ENCODE measurements around the gene CBX3.
"Not testable (repeated sequence)": the region's sequence is repeated elsewhere in the genome, so short reads cannot be mapped to it uniquely, and the experiment has no call there.

The CBX3 gene

DNA sequence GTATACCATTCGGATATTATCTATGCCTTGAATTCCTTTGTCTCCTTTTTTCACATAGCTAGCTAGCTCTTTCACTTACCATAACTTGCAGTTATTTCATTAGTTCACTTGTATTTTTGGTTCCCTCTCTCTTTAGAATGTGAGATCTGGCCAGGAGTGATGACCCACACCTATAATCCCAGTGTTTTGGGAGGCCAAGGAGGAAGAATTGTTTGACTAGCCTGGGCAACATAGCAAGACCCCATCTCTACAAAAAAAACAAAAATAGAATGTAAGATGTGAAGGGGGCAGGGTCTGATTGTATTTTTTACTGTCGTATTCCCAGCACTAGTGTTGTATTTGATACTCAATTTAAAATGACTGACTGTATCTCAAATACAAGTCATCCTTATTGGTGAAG lies 29.9 kb upstream of the CBX3 start:
- DNase-seq = no peak

DNA sequence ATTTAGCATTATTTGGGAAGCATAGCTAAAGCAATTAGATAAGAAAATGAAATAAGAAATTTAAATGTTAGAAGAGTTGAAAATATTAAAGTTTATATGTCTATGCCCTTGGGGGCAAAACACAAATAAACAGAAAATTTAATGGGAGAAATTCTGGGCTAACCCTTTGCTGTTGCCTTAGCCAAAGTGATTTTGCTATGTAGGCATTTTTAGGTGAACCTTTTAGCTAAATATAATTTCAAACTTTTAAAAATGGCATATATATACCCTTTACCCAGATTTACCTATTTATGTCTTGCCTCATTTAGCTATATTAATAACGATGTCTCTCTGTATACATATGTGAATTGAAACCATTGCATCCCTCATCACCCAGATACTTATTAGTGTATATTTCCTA lies 29.5 kb upstream of the CBX3 start:
- DNase-seq = no peak

DNA sequence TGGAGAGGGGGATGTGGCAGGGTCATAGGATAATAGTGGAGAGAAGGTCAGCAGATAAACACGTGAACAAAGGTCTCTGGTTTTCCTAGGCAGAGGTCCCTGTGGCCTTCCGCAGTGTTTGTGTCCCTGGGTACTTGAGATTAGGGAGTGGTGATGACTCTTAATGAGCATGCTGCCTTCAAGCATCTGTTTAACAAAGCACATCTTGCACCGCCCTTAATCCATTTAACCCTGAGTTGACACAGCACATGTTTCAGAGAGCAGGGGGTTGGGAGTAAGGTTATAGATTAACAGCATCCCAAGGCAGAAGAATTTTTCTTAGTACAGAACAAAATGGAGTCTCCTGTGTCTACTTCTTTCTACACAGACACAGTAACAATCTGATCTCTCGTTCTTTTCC lies 25.6 kb upstream of the CBX3 start:
- DNase-seq = not testable (repeated sequence)

DNA sequence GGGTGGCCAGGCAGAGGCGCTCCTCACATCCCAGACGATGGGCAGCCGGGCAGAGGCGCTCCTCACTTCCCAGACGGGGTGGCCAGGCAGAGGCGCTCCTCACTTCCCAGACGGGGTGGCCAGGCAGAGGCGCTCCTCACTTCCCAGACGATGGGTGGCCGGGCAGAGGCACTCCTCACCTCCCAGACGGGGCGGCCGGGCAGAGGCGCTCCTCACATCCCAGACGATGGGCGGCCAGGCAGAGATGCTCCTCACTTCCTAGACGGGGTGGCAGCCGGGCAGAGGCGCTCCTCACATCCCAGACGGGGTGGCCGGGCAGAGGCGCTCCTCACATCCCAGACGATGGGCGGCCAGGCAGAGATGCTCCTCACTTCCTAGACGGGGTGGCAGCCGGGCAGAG lies 24.8 kb upstream of the CBX3 start:
- DNase-seq = not testable (repeated sequence)

DNA sequence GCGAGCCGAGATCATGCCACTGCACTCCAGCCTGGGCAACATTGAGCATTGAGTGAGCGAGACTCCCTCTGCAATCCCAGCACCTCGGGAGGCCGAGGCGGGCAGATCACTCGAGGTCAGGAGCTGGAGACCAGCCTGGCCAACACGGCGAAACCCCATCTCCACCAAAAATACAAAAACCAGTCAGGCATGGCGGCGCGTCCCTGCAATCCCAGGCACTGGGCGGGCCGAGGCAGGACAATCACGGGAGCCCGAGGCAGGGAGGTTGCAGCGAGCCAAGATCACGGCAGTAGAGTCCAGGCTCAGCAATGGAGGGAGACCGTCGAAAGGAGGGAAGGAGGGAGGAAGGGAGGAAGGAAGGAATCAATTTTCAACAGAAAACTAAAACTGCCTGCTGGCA lies 24.3 kb upstream of the CBX3 start:
- not testable (repeated sequence) for DNase-seq

DNA sequence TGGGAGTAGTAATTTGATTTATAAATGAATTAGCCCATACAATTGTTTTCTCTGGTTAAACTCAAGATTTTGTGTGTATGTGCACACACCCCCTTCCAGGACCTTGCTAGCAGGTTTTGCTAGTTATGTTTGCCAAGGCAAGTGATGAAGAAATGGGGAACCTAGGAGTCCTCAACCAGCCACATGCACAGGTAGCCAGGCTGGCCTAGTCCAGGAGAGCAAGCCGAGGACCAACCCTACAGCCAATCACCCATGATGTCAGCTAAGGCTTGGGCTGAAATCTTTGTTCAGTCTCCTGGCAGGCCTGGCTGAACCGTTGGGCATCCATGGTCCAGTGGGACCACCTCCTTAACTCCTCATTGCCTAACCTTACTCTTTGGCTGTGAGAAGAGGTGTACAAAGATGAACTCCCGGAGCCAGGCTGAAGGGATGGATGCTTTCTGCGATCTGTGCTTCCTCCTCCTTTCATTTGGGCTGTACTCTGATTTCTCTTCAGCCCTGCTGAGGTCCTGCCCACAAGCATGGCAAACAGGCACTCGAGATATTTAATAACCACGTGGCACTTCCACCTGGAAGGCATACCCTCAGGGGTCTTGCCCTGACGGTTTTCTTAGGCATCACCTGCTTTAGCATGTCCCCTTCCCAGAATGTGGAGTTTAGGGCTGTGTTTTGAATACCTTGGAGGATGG lies 23.1 kb upstream of the CBX3 start:
- DNase-seq = no peak

DNA sequence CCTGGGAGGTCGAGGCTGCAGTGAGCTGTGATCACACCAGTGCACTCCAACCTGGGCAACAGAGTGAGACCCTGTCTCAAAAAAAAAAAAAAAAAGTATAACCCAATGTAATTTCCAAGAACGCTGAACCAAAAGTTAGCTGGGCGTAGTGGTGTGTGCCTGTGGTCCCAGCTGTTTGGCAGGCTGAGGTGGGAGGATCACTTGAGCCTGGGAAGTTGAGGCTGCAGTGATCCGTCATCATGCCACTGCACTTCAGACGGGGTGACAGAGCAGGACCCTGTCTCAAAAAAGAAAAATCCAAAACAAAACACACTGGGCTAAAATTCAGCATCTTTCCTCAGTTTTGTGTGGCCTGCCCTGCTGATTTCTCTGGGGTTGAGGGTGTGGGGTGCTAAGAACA lies 22.1 kb upstream of the CBX3 start:
- no peak for DNase-seq

DNA sequence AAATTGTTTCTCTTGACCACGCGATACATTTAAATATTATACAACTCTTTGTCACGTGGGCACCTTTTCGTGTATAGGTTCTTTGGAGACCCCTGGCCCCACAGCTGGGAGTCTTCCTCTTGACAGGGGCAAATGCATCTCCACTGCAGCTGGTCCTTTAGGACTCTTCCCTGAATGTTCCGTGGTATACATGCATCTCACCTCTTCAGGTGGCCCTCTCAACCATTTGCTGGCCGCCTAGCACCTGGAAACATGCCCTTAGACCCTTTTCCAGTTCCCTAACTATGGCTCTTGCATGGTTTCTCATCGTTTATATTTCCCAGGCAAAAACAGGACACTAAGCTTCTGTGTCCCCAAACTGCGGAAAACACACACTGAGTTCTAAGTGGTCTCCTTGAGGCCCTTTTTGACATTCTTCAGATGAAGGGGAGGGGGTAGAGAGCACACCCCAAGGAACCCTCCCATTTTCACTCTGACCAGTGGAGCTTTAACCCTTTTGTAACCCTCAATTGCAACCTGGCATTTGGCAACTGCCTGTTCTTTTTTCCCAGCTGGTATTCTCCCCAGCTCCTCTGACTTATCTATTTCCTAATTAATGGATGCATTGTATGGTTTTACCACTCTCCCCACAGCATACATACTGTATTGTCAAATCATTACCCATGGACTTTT lies 21.6 kb upstream of the CBX3 start:
- DNase-seq = no peak

DNA sequence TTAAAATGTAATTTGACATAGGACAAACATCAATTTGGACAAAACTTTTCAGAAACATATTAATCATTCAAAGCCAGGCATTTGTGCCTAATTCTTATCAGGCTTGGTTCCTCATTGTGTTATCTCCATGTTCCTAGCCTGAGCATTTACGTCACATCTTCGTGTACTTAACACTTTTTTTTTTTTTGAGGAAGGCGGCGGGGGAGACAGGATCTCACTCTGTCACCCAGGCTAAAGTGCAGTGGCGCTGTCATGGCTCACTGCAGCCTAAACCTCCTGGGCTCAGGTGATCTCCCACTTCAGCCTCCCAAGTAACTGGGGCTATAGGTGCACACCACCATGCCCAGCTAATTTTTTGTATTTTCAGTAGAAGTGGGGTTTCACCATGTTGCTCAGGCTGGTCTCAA lies 20.8 kb upstream of the CBX3 start:
- no peak for DNase-seq

DNA sequence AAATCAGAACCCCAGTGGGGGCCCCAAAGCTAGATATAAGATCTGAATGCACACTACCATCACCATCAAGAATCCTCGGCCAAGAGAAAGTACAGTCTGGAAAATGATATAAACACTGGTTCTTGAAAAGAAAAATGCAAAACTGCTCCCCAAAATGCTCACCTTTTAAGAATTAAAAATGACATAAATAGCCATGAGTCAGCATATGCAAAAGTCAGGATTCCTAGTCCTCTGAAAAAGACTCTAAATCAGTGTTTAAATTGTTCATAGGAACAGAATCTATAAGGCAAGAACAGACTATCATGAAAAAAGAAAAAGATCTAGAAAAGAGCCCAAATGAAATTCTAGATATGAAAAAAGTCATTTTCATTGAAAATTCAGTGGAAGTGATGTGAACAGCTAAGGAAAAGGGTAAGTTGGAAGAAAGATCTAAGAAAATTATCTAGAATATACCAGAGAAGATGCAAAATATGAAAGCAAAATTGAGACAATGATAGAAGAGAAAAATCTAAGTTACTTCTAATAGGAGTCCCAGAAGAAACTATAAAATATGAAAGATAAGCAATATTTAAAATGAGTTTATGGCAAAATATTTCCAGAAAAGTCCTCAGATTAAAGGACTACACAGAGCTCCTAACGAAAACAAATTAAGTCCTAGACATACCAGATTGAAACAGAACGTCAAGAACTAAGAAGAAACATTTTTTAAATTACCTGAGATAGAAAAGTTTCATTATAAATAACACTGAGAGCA lies 19.9 kb upstream of the CBX3 start:
- DNase-seq = no peak

DNA sequence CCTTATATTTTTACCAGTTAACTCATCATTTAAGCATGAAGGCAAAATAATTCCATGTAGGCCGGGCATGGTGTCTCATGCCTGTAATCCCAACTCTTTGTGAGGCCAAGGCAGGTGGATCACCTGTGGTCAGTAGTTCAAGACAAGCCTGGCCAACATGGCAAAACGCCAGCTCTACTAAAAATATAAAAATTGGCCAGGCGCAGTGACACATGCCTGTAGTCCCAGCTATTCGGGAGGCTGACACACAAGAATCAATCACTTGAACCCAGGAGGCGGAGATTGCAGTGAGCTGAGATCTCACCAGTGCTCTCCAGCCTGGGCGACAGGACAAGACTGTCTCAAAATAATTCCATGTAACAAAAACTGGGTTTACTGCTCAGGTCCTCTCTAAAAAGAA lies 19.3 kb upstream of the CBX3 start:
- no peak for DNase-seq

DNA sequence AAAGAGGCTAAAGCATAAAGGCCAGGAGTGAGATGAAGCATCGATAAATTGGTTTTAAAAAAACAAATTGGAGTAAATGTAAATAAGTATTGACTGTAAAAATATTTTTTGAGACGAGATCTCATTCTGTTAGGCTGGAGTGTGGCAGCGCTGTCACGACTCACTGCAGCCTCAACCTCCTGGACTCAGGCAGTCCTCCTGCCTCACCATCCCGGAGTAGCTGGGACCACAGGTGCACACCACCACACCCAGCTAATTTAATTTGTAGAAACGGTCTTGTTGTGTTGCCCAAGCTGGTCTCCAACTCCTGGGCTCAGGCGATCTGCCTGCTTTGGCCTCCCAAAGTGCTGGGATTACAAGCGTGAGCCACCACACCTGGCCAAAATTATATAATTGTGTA lies 18.8 kb upstream of the CBX3 start:
- no peak for DNase-seq

DNA sequence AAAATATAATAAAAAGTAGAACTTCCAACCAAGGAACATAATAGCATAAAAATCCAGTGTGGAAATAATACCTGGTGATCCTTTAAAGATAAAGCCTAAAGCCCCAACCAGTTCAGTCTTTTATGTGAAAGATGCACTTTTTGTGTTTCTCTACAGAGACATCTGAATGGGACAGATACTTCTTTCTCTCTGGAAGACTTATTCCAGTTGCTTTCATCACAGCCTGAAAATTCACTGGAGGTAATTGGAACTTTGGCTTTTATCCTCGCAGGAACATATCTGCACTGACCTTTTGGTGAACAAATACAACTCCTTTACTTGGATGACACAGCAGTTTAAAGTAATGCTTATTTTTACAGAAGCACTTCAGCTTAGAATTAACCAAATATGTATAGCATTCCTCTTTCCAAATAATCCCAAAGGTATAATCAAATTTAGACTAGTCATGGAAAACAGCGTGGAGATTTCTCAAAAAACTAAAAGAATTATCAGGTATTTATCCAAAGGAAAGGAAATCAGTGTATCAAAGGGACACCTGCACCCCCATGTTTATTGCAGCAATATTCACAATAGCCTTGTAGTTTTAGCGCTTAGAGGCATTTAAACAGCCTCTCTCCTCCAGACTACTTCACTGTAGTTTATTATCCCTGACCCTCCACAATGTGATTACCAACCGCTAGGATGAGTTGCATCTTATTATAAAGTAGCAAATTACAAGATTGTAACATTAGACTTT lies 17.8 kb upstream of the CBX3 start:
- DNase-seq = no peak

DNA sequence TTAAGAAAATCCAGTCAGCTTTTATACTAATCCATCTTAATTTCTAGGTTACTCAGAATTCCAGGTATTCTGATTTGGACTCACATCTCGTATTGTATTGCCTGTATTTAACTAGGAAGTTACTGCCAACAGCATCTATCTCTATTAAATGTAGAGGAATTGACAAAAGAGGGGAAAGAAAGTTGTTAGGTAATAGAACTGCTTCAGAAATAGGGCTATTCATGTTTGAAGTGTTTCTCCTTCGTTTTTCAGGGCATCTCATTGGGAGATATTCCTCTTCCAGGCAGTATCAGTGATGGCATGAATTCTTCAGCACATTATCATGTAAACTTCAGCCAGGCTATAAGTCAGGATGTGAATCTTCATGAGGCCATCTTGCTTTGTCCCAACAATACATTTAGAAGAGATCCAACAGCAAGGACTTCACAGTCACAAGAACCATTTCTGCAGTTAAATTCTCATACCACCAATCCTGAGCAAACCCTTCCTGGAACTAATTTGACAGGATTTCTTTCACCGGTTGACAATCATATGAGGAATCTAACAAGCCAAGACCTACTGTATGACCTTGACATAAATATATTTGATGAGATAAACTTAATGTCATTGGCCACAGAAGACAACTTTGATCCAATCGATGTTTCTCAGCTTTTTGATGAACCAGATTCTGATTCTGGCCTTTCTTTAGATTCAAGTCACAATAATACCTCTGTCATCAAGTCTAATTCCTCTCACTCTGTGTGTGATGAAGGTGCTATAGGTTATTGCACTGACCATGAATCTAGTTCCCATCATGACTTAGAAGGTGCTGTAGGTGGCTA lies 17.1 kb upstream of the CBX3 start:
- not testable (repeated sequence) for DNase-seq

DNA sequence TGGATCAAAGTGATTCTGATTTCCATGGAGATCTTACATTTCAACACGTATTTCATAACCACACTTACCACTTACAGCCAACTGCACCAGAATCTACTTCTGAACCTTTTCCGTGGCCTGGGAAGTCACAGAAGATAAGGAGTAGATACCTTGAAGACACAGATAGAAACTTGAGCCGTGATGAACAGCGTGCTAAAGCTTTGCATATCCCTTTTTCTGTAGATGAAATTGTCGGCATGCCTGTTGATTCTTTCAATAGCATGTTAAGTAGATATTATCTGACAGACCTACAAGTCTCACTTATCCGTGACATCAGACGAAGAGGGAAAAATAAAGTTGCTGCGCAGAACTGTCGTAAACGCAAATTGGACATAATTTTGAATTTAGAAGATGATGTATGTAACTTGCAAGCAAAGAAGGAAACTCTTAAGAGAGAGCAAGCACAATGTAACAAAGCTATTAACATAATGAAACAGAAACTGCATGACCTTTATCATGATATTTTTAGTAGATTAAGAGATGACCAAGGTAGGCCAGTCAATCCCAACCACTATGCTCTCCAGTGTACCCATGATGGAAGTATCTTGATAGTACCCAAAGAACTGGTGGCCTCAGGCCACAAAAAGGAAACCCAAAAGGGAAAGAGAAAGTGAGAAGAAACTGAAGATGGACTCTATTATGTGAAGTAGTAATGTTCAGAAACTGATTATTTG lies 16.3 kb upstream of the CBX3 start:
- no peak for DNase-seq

DNA sequence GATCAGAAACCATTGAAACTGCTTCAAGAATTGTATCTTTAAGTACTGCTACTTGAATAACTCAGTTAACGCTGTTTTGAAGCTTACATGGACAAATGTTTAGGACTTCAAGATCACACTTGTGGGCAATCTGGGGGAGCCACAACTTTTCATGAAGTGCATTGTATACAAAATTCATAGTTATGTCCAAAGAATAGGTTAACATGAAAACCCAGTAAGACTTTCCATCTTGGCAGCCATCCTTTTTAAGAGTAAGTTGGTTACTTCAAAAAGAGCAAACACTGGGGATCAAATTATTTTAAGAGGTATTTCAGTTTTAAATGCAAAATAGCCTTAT lies 15.7 kb upstream of the CBX3 start:
- DNase-seq = no peak

DNA sequence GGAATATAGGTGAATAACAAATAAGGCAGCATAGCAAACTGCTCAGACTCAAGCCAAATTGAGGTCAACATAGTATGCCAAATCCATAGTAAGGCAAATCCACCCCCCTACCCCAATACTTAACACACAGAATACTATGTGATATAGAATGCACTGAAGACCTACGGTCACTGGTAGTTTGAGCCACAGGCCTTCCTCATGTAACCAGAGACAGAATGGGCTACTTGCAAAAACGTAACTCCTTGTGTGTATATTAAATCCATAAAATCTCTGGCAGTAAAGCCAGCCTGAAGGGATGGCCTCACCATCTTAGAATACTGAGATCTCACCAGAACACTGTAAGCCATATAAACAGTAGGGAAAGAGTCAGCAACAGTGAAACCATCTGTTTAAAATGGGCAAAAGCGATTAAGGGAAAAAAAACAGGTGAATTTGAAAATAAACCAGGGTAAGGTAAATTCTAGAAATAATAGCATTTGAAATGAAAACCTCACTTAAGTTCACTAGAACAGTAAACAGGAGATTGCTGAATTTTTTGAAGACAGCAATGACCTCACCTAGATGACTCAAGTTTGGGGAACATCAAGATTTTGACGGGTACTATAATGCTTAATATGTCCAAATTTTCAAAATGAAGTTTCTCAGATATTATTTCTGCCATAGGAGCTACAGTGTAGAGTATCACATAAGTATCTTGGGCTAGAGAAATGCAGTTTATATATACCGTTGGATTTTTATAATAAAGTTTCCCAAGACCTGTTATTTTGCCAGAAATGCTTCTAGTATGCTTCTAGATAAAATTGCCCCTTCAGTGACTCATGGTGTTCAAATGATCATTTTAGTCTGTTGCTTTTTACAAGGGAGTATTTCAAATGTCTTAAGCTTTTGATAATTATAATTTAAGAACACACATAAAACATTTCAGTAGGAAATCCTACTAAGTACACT lies 14.9 kb upstream of the CBX3 start:
- no peak for DNase-seq

DNA sequence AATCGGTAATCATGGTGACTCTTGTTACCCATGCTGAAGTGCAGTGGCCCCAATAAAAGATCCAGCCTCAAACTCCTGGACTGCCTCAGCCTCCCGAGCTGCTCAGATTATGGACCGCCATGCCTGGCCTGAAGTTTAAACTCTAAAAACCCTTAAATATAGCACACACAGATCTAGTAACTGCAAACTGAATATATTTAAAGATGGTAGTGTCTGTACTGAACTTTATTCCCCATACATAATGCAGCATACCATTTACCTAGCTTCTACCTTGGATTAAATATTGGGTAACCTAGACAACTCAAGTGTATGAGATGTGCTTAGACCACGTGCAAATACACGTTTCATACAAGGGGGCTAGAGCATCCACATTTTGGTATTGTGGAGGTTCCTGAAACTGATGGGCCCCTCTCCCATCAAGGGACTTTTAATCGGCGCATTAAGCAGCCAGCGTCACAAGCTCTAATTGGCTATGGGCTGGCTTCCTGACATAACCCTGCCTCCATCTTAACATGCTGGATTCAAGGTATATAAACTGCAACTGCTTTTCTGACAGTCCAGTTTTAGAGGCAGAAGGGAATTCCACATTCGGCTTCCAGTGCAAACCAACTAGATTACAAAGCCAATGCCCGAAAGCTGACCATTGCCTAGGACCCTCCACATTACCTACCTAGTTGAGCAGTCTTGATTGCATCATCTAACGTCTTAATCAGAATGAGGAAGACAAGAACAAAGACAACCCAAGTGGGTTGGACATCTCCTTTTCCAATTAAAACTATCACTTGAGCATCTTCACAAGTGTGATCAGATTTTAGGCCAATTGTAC lies 14.0 kb upstream of the CBX3 start:
- DNase-seq = peak; percentile 43

DNA sequence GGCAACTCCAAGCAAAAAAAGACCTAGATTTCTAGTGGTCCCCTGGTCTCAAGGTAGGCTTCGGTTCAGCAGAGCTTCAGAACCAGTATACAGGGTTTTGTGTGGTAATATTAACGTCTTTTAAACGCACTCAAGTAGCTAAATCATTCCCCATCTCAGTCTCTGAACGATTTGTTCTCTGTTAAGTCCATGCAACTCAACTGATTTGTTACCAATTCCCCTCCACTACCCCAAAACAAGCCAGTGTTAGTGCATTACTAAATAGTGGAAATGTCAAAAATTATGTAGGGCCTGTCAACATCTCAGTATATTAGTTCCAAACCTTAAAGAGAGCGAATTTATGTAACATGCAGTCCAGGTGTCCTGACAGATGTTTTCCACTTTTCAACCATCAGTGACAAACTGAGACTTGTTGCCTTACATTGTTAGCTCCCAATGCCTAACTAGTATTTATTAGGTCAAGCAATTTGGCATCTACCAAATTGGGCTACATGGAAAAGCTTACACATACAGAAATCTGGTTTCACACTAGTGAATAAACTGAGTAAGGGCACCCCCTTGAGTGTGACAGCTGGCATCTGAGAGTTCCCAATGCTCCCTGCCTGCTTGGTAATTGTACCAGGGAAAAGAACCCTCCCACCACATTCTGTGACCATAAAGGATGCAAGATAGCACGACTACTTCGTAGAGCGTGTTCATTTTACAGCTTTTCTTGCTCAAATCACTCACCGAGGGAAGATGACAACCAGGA lies 13.2 kb upstream of the CBX3 start:
- DNase-seq = no peak

Measured in stimulated activated CD4-positive, alpha-beta T cell treated with anti-CD3 and anti-CD28 coated beads, Interleukin-15, amount 100 ng/mL, for 24 hours (primary cell).